ENCODE measurements around the gene SRPK1.
"Not testable (repeated sequence)": the region's sequence is repeated elsewhere in the genome, so short reads cannot be mapped to it uniquely, and the experiment has no call there.

GRCh38 chr6:35940014-35940413 lies 19.1 kb upstream of the SRPK1 start:
- TF ChIP-seq, protein P1, sequence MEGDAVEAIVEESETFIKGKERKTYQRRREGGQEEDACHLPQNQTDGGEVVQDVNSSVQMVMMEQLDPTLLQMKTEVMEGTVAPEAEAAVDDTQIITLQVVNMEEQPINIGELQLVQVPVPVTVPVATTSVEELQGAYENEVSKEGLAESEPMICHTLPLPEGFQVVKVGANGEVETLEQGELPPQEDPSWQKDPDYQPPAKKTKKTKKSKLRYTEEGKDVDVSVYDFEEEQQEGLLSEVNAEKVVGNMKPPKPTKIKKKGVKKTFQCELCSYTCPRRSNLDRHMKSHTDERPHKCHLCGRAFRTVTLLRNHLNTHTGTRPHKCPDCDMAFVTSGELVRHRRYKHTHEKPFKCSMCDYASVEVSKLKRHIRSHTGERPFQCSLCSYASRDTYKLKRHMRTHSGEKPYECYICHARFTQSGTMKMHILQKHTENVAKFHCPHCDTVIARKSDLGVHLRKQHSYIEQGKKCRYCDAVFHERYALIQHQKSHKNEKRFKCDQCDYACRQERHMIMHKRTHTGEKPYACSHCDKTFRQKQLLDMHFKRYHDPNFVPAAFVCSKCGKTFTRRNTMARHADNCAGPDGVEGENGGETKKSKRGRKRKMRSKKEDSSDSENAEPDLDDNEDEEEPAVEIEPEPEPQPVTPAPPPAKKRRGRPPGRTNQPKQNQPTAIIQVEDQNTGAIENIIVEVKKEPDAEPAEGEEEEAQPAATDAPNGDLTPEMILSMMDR (IDR thresholded peaks at IDR 0.05) = not testable (repeated sequence)
- TF ChIP-seq POLR2A (IDR thresholded peaks at IDR 0.05) = not testable (repeated sequence)

All from uterus (tissue), 2 donors.